Vagina (tissue), 2 donors: Measurements from ENCODE around the gene SAMD10.

Experiments
- POLR2A ChIP-seq, 2 donors: fragments of 450-650 bp; IDR thresholded peaks; one replicate each; pipeline ENCODE4 v1.6.1; 2017; ENCODE audit warnings: antibody characterized with exemption in 2 of 2, mild to moderate bottlenecking in 2 of 2, moderate library complexity in 2 of 2
- POLR2AphosphoS5 ChIP-seq, 2 donors: sonication (generic); formaldehyde crosslinking; IDR thresholded peaks; one replicate each; pipeline ENCODE4 v1.9.0; 2017; ENCODE audit warnings: antibody characterized with exemption in 2 of 2, mild to moderate bottlenecking in 2 of 2, low read depth in 1 of 2; ENCODE audit not compliant: insufficient read depth in 1 of 2
- TF ChIP-seq, protein P1 (sequence below), 3 experiments: fragments of 450-650 bp in 2 of 3; fragments of 200-600 bp in 1 of 3; sonication (generic) in 1 of 3; IDR thresholded peaks; one replicate each; pipeline ENCODE4 v1.5.1; 2017 to 2019; ENCODE audit warnings: antibody characterized with exemption in 3 of 3, mild to moderate bottlenecking in 2 of 3, moderate library complexity in 2 of 3

DNA sequence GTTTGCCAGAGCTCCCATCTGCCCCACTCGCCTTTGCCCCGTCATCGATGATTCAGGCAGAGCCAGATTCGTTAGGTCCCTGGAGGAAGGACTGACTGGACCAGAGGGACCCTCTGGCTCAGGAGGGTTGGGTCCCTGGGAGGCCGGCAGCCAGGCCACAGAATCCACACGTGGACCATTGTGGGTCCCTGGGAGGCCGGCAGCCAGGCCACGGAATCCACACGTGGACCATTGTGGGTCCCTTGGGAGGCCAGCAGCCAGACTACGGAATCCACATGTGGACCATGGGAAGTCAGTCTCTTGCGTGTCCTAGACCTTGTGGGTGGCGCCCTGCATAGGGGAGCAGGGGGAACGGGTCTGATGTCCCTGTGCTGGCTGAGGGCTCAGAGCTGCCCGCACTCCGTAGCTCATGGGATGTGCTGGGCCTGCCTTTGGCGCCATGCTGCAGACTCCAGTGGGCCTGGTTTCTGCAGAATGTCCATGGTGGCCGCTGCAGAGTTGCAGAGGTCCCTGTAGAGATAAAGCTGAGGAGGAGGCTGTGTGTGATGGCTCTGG is 46.8 kb downstream of the SAMD10 start:
- TF ChIP-seq, protein P1, sequence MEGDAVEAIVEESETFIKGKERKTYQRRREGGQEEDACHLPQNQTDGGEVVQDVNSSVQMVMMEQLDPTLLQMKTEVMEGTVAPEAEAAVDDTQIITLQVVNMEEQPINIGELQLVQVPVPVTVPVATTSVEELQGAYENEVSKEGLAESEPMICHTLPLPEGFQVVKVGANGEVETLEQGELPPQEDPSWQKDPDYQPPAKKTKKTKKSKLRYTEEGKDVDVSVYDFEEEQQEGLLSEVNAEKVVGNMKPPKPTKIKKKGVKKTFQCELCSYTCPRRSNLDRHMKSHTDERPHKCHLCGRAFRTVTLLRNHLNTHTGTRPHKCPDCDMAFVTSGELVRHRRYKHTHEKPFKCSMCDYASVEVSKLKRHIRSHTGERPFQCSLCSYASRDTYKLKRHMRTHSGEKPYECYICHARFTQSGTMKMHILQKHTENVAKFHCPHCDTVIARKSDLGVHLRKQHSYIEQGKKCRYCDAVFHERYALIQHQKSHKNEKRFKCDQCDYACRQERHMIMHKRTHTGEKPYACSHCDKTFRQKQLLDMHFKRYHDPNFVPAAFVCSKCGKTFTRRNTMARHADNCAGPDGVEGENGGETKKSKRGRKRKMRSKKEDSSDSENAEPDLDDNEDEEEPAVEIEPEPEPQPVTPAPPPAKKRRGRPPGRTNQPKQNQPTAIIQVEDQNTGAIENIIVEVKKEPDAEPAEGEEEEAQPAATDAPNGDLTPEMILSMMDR (IDR thresholded peaks at IDR 0.05), result no peak
- TF ChIP-seq POLR2AphosphoS5 (IDR thresholded peaks at IDR 0.05; ENCODE audit: insufficient read depth in 1 of 2, low read depth in 1 of 2), result no peak
- TF ChIP-seq POLR2A (IDR thresholded peaks at IDR 0.05), result no peak
